A549 (cell line): ENCODE measurements around the gene C1QL1. TPM values are rescaled to one million over a fixed set of nuclear protein-coding genes. Genes with fewer than 3 reads are reported as not detected.
A peak's percentile ranks its signal among the peaks of the same experiment; 100 is the strongest.

ENCODE experiments used
- ATAC-seq, 2 experiments: fragments of 200-7000 bp in 1 of 2; fragments of >200 bp in 1 of 2; cut with Nextera tagmentation in 1 of 2; cut with Tn5 transposase in 1 of 2; 3 replicates each; pipeline versions ENCODE4 v1.8.0 to v1.9.1; 2018 to 2020; ENCODE audit warnings: mild to moderate bottlenecking in 1 of 2, moderate library complexity in 1 of 2
- CTCF ChIA-PET: fragments of 300-600 bp; sonication (Branson Sonifier 250); formaldehyde crosslinking; extraction: SDS; loops from one replicate; lab custom pipeline; 2021; ENCODE audit warnings: antibody characterized with exemption, inconsistent platforms; lab: Yijun Ruan, JAX
- POLR2A ChIA-PET: fragments of 350-600 bp; formaldehyde crosslinking; extraction: SDS; loops from one replicate; lab custom pipeline; 2021; ENCODE audit warnings: antibody characterized with exemption, inconsistent platforms; lab: Yijun Ruan, JAX
- DNase-seq, 2 experiments: peaks; one replicate each; pipeline versions ENCODE4 v3.0.0 to v3.0.0-alpha.2; 2011 to 2016; ENCODE audit warnings: low read depth in 1 of 2, low spot score in 1 of 2
- FAIRE-seq: peaks from 2 replicates; lab custom pipeline; 2011; peaks lifted over from hg19 to GRCh38; lab: Jason Lieb, UNC
- H3K27ac ChIP-seq, 2 experiments: fragments of >200 bp; sonication (Bioruptor Twin); formaldehyde crosslinking; 3 replicates each; pipeline ENCODE4 v1.5.1; 2016 to 2017
- H3K4me1 ChIP-seq: fragments of >200 bp; sonication (Bioruptor Twin); formaldehyde crosslinking; 3 replicates; pipeline ENCODE4 v1.6.1; 2016
- H3K4me2 ChIP-seq: fragments of >200 bp; sonication (Bioruptor Twin); formaldehyde crosslinking; 3 replicates; pipeline ENCODE4 v1.6.1; 2016
- H3K4me3 ChIP-seq: fragments of >200 bp; sonication (Bioruptor Twin); formaldehyde crosslinking; 3 replicates; pipeline ENCODE4 v1.5.1; 2016
- H3K9me3 ChIP-seq: fragments of >200 bp; sonication (Bioruptor Twin); formaldehyde crosslinking; 3 replicates; pipeline ENCODE4 v1.6.1; 2016
- ATOH8 ChIP-seq: fragments of 250-450 bp; sonication (Bioruptor Pico); IDR thresholded peaks from 2 replicates; pipeline ENCODE4 v1.5.0; 2020; ENCODE audit warnings: low read depth, mild to moderate bottlenecking, moderate library complexity
- CBX2 ChIP-seq: fragments of 200-600 bp; sonication (generic); IDR thresholded peaks from 2 replicates; pipeline ENCODE4 v1.6.1; 2016; ENCODE audit warnings: low read depth, mild to moderate bottlenecking, borderline replicate concordance
- CBX8 ChIP-seq: fragments of 200-600 bp; sonication (generic); IDR thresholded peaks from 2 replicates; pipeline ENCODE4 v1.6.1; 2016
- CEBPB ChIP-seq, 2 experiments: fragments of >200 bp in 1 of 2; sonication (Bioruptor Twin) in 1 of 2; formaldehyde crosslinking in 1 of 2; IDR thresholded peaks; 2 replicates each; pipeline ENCODE4 v1.6.1; 2012 to 2016
- CHD2 ChIP-seq: fragments of 150-350 bp; IDR thresholded peaks from 2 replicates; pipeline ENCODE4 v1.6.1; 2014; ENCODE audit warnings: low read length; ENCODE audit not compliant: partially characterized antibody
- EHMT2 ChIP-seq: fragments of 200-600 bp; sonication (generic); IDR thresholded peaks from 2 replicates; pipeline ENCODE4 v1.6.1; 2016; ENCODE audit warnings: antibody characterized with exemption, low read depth, mild to moderate bottlenecking, moderate library complexity
- FOSB ChIP-seq: fragments of 250-450 bp; sonication (Bioruptor Pico); IDR thresholded peaks from 2 replicates; pipeline ENCODE4 v1.5.0; 2020; ENCODE audit warnings: mild to moderate bottlenecking, moderate library complexity
- FOSL2 ChIP-seq, 2 experiments: fragments of 450-650 bp in 1 of 2; fragments of >200 bp in 1 of 2; sonication (Bioruptor Twin) in 1 of 2; formaldehyde crosslinking; IDR thresholded peaks; 2 replicates each; pipeline versions ENCODE4 v1.5.0 to v1.6.1; 2016 to 2020; ENCODE audit warnings: mild to moderate bottlenecking in 1 of 2, moderate library complexity in 1 of 2
- FOXS1 ChIP-seq: fragments of 250-450 bp; sonication (Bioruptor Pico); IDR thresholded peaks from 2 replicates; pipeline ENCODE4 v1.5.0; 2020; ENCODE audit warnings: mild to moderate bottlenecking, moderate library complexity
- HDAC2 ChIP-seq: fragments of 200-600 bp; sonication (generic); IDR thresholded peaks from 2 replicates; pipeline ENCODE4 v1.6.1; 2016
- HEYL ChIP-seq: fragments of 250-450 bp; sonication (Bioruptor Pico); IDR thresholded peaks from 2 replicates; pipeline ENCODE4 v1.8.0; 2021; ENCODE audit warnings: mild to moderate bottlenecking, moderate library complexity
- HOXA7 ChIP-seq: fragments of 250-450 bp; sonication (Bioruptor Pico); IDR thresholded peaks from 2 replicates; pipeline ENCODE4 v1.5.0; 2020; ENCODE audit warnings: mild to moderate bottlenecking, moderate library complexity
- HOXB13 ChIP-seq: fragments of 250-450 bp; sonication (Bioruptor Pico); IDR thresholded peaks from 2 replicates; pipeline ENCODE4 v1.5.0; 2020; ENCODE audit warnings: low read depth, mild to moderate bottlenecking, moderate library complexity
- HOXB5 ChIP-seq: fragments of 250-450 bp; sonication (Bioruptor Pico); IDR thresholded peaks from 2 replicates; pipeline ENCODE4 v1.5.0; 2020; ENCODE audit warnings: mild to moderate bottlenecking, moderate library complexity
- MAZ ChIP-seq: fragments of 150-350 bp; IDR thresholded peaks from 2 replicates; pipeline ENCODE4 v1.6.1; 2014; ENCODE audit warnings: antibody characterized with exemption, low read depth, low read length, borderline replicate concordance
- MYC ChIP-seq: IDR thresholded peaks from 2 replicates; pipeline ENCODE4 v1.6.1; 2012; ENCODE audit warnings: mild to moderate bottlenecking, inconsistent platforms, low read length, improper control_type of control experiment, borderline replicate concordance
- NR3C1 ChIP-seq: fragments of >200 bp; sonication (Bioruptor Twin); formaldehyde crosslinking; IDR thresholded peaks from 3 replicates; pipeline ENCODE4 v1.6.1; 2017
- POLR2A ChIP-seq: IDR thresholded peaks from 2 replicates; pipeline ENCODE4 v1.6.1; 2012; ENCODE audit warnings: mild to moderate bottlenecking, low read length
- REST ChIP-seq: fragments of 200-600 bp; sonication (generic); IDR thresholded peaks from 2 replicates; pipeline ENCODE4 v1.6.1; 2016; ENCODE audit warnings: antibody characterized with exemption, mild to moderate bottlenecking, moderate library complexity
- RNF2 ChIP-seq: fragments of 200-600 bp; sonication (generic); IDR thresholded peaks from 2 replicates; pipeline ENCODE4 v1.6.1; 2016; ENCODE audit warnings: low read depth, mild to moderate bottlenecking, antibody characterized with exemption, moderate library complexity, borderline replicate concordance
- SMC3 ChIP-seq: fragments of >200 bp; sonication (Bioruptor Twin); formaldehyde crosslinking; IDR thresholded peaks from 3 replicates; pipeline ENCODE4 v1.6.1; 2018; ENCODE audit warnings: inconsistent platforms
- SREBF2 ChIP-seq: fragments of 450-650 bp; IDR thresholded peaks from 2 replicates; pipeline ENCODE4 v1.6.1; 2014; ENCODE audit warnings: mild to moderate bottlenecking, moderate library complexity
- TP53 ChIP-seq: fragments of 250-450 bp; sonication (Bioruptor Pico); IDR thresholded peaks from 2 replicates; pipeline ENCODE4 v1.5.0; 2021; ENCODE audit warnings: mild to moderate bottlenecking, moderate library complexity
- WGBS: methylation state at CpG from one replicate; pipeline ENCODE4 v1.1.6; 2017; ENCODE audit errors: missing lambda C conversion rate; 5-methylcytosine and 5-hydroxymethylcytosine counted together
- polyA plus RNA-seq, 4 experiments: library from polyadenylated mRNA; depleted of rRNA in 3 of 4; stranded (reverse); fragments of >200 nt; fragmentation: RNase III in 1 of 4; extraction: RNeasy Plus Mini Kit Qiagen cat#74134 plus additional on column Dnase treatment in 1 of 4; gene quantifications; 2 replicates in 3 of 4; 3 replicates in 1 of 4; pipeline ENCODE4 v1.2.3, GENCODE V29; 2011 to 2017
- TF ChIP-seq, protein P1 (sequence below): fragments of 450-650 bp; IDR thresholded peaks from 2 replicates; pipeline ENCODE4 v1.6.1; 2014; ENCODE audit warnings: antibody characterized with exemption
- TF ChIP-seq, protein P2 (sequence below): fragments of >200 bp; sonication (Bioruptor Twin); formaldehyde crosslinking; IDR thresholded peaks from 3 replicates; pipeline ENCODE4 v1.6.1; 2016

Gene C1QL1
- polyA plus RNA-seq, 2 of the 4 experiments (the other 2 are of a cell fraction): 2.6 to 8.5 TPM

- no peak overlapping the region for H3K4me2 ChIP-seq
- no peak for TF ChIP-seq MYC
- TF ChIP-seq CHD2: no peak
- TF ChIP-seq HOXA7 (CRISPR knock-in tag): no peak
- TF ChIP-seq FOSB (CRISPR knock-in tag): no peak
- TF ChIP-seq, protein P1, sequence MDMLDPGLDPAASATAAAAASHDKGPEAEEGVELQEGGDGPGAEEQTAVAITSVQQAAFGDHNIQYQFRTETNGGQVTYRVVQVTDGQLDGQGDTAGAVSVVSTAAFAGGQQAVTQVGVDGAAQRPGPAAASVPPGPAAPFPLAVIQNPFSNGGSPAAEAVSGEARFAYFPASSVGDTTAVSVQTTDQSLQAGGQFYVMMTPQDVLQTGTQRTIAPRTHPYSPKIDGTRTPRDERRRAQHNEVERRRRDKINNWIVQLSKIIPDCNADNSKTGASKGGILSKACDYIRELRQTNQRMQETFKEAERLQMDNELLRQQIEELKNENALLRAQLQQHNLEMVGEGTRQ: no peak
- TF ChIP-seq SREBF2: no peak
- no peak for TF ChIP-seq CEBPB (IDR thresholded peaks at IDR 0.05)
- TF ChIP-seq CBX8: no peak
- no peak for TF ChIP-seq FOSL2 (IDR thresholded peaks at IDR 0.05)
- no peak for TF ChIP-seq FOSL2 (CRISPR knock-in tag; IDR thresholded peaks at IDR 0.05)
- TF ChIP-seq, protein P2, sequence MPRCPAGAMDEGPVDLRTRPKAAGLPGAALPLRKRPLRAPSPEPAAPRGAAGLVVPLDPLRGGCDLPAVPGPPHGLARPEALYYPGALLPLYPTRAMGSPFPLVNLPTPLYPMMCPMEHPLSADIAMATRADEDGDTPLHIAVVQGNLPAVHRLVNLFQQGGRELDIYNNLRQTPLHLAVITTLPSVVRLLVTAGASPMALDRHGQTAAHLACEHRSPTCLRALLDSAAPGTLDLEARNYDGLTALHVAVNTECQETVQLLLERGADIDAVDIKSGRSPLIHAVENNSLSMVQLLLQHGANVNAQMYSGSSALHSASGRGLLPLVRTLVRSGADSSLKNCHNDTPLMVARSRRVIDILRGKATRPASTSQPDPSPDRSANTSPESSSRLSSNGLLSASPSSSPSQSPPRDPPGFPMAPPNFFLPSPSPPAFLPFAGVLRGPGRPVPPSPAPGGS: no peak
- no peak for TF ChIP-seq HOXB5 (CRISPR knock-in tag)
- no peak for TF ChIP-seq REST
- TF ChIP-seq HOXB13 (CRISPR knock-in tag): no peak
- no peak for TF ChIP-seq FOXS1 (CRISPR knock-in tag)
- TF ChIP-seq, all 56 proteins: peak for 0
- POLR2A ChIA-PET: interaction anchor here (0.7 kb wide), 1 partner anchor 11 kb away, joined by 3 read pairs; no protein-coding TSS in a partner anchor
- Histone ChIP-seq H3K9me3 (no peaks in the 10 kb centered on the region), H3K4me3 (no peak overlapping the region), H3K4me1 (peaks cover 6% of the 10 kb centered on the region; the same call in 1 of the 3 replicates), H3K27ac (no peak overlapping the region)
- WGBS: 82% methylated on average over 5 of the region's 5 CpGs
- ATAC-seq (peak in 1 of 2 experiments; percentile 13; a peak in 1 of 6 replicates), FAIRE-seq (no peak), DNase-seq (no peak)
- CTCF ChIA-PET: interaction anchor here (0.8 to 66.5 kb wide), 12 partner anchors 10 to 213 kb away, joined by 3 to 1853 read pairs (median 6); partner anchors contain the start of gene GFAP
These were observed 24.3 kb upstream of the C1QL1 start for GRCh38 chr17:44992242-44992939.

GRCh38 chr17:44990994-44991393, 22.9 kb upstream of the C1QL1 start:
- Histone ChIP-seq H3K4me1 (peaks cover 6% of the 10 kb centered on the region; the same call in 1 of the 3 replicates), H3K27ac (0 out of 6 replicates have a peak overlapping the region, but pooled peaks of 1 of the 2 experiments have one; percentile 20), H3K9me3 (no peaks in the 10 kb centered on the region), H3K4me3 (no peak overlapping the region), H3K4me2 (no peak overlapping the region)
- WGBS: 67% methylated on average over 10 of the region's 10 CpGs
- ChIA-PET CTCF (interaction anchor here (0.8 to 66.5 kb wide), 16 partner anchors 8 to 144 kb away, joined by 3 to 1853 read pairs (median 8); partner anchors contain the start of genes ACBD4 and GFAP), POLR2A (interaction anchor here (1.0 kb wide), 1 partner anchor 10 kb away, joined by 3 read pairs; no protein-coding TSS in a partner anchor)
- DNase-seq (no peak), ATAC-seq (no peak), FAIRE-seq (no peak)
- TF ChIP-seq HEYL (CRISPR knock-in tag): no peak
- TF ChIP-seq POLR2A: no peak
- no peak for TF ChIP-seq REST
- no peak for TF ChIP-seq MYC
- TF ChIP-seq CBX2: no peak
- TF ChIP-seq RNF2: no peak
- TF ChIP-seq HDAC2: no peak
- no peak for TF ChIP-seq ATOH8 (CRISPR knock-in tag)
- TF ChIP-seq EHMT2: no peak
- no peak for TF ChIP-seq TP53 (CRISPR knock-in tag)
- TF ChIP-seq CHD2: no peak
- TF ChIP-seq MAZ: no peak
- TF ChIP-seq SREBF2: no peak
- TF ChIP-seq FOSL2 (IDR thresholded peaks at IDR 0.05): no peak
- TF ChIP-seq FOSL2 (CRISPR knock-in tag; IDR thresholded peaks at IDR 0.05): no peak
- TF ChIP-seq NR3C1: no peak
- TF ChIP-seq SMC3: no peak
